AG09319 (cell line): ENCODE measurements around the gene SALL1.

Experiments used
- DNase-seq: peaks from one replicate; pipeline ENCODE4 v3.0.0-alpha.2; 2010; ENCODE audit warnings: low read depth; ENCODE audit errors: extremely low read depth
- TF ChIP-seq, protein P1 (sequence below): IDR thresholded peaks from 2 replicates; pipeline ENCODE4 v1.5.1; 2011; ENCODE audit warnings: low read depth, mild to moderate bottlenecking, inconsistent platforms, low read length, moderate library complexity

Gene SALL1

GRCh38 chr16:51157698-51158097 is 6.6 kb upstream of the SALL1 start:
- no peak for DNase-seq
- TF ChIP-seq, protein P1, sequence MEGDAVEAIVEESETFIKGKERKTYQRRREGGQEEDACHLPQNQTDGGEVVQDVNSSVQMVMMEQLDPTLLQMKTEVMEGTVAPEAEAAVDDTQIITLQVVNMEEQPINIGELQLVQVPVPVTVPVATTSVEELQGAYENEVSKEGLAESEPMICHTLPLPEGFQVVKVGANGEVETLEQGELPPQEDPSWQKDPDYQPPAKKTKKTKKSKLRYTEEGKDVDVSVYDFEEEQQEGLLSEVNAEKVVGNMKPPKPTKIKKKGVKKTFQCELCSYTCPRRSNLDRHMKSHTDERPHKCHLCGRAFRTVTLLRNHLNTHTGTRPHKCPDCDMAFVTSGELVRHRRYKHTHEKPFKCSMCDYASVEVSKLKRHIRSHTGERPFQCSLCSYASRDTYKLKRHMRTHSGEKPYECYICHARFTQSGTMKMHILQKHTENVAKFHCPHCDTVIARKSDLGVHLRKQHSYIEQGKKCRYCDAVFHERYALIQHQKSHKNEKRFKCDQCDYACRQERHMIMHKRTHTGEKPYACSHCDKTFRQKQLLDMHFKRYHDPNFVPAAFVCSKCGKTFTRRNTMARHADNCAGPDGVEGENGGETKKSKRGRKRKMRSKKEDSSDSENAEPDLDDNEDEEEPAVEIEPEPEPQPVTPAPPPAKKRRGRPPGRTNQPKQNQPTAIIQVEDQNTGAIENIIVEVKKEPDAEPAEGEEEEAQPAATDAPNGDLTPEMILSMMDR: no peak

GRCh38 chr16:51156807-51157200 is 5.7 kb upstream of the SALL1 start:
- TF ChIP-seq, protein P1: no peak
- DNase-seq: no peak

GRCh38 chr16:51155820-51156806 is 5.0 kb upstream of the SALL1 start:
- DNase-seq: no peak
- TF ChIP-seq, protein P1: no peak

GRCh38 chr16:51155199-51155607 is 4.1 kb upstream of the SALL1 start:
- no peak for DNase-seq
- TF ChIP-seq, protein P1: no peak

- TF ChIP-seq, protein P1: no peak
- DNase-seq: no peak
Measured at GRCh38 chr16:51154271-51155171, 3.5 kb upstream of the SALL1 start.

DNA sequence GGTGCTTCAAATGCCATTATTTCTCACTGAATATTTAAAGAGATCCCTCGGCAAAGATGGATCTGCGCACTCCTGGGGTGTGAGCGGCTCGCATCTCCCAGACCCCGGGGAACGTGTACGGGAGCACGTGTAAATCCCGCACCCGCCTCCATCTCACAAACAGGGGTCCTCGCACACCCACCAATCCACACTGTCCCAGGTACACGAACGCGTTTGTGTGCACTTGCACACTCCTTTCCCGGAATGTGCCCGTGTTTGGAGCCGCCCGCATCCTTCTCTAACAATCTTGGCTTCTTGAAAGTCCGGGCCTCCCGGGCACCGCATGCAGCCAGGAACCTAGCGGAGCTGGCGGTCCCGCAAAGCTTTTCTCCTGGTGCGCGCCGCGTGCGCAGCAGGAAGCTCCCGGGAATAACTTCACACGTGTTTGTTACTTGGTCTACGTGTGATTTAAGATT is 2.5 kb upstream of the SALL1 start:
- TF ChIP-seq, protein P1: no peak
- no peak for DNase-seq
